Vagina (tissue), 2 donors: ENCODE measurements around the gene TMEM184B.
A peak's percentile ranks its signal among the peaks of the same experiment; 100 is the strongest.

Source experiments
- POLR2A ChIP-seq, 2 donors: fragments of 450-650 bp; IDR thresholded peaks; one replicate each; pipeline ENCODE4 v1.6.1; 2017; ENCODE audit warnings: antibody characterized with exemption in 2 of 2, mild to moderate bottlenecking in 2 of 2, moderate library complexity in 2 of 2
- POLR2AphosphoS5 ChIP-seq, 2 donors: sonication (generic); formaldehyde crosslinking; IDR thresholded peaks; one replicate each; pipeline ENCODE4 v1.9.0; 2017; ENCODE audit warnings: antibody characterized with exemption in 2 of 2, mild to moderate bottlenecking in 2 of 2, low read depth in 1 of 2; ENCODE audit not compliant: insufficient read depth in 1 of 2
- TF ChIP-seq, protein P1 (sequence below), 3 experiments: fragments of 450-650 bp in 2 of 3; fragments of 200-600 bp in 1 of 3; sonication (generic) in 1 of 3; IDR thresholded peaks; one replicate each; pipeline ENCODE4 v1.5.1; 2017 to 2019; ENCODE audit warnings: antibody characterized with exemption in 3 of 3, mild to moderate bottlenecking in 2 of 3, moderate library complexity in 2 of 3

DNA sequence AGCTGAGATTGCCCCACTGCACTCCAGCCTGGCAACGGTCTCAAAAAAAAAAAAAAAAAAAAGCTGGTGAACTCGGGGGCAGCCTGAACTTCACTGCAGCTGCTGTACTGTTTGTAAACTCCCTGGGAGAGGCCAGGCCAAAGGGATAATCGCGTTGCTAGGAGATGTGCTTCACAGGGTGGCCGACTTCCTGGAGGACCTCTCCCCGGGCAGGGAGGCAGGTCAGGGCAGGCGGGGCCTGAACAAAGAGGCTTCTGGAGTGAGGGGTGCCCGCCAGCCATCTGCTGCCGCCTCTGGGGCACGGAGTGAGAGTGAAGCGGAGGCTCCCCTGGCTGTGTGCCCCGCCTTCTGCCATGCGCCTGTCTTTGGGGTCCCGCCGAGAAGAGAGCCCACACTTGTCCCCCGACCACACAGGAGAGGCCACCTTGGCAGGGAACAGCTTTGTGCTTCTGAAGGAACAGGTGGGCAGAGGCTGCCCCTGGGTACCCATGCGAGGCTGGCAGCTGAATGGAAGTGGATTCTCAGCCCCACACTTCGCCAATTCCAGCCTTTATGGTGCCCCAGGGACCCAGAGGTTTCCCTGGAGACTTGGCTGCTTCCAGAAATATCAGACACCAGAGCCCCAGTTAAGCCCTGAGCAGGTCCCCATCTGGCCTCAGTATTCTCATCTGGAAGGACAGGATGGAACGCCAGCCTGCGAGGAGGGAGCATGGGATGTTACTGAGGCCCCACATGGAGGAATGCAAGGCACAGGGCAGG, 29.6 kb downstream of the TMEM184B start:
- TF ChIP-seq, protein P1, sequence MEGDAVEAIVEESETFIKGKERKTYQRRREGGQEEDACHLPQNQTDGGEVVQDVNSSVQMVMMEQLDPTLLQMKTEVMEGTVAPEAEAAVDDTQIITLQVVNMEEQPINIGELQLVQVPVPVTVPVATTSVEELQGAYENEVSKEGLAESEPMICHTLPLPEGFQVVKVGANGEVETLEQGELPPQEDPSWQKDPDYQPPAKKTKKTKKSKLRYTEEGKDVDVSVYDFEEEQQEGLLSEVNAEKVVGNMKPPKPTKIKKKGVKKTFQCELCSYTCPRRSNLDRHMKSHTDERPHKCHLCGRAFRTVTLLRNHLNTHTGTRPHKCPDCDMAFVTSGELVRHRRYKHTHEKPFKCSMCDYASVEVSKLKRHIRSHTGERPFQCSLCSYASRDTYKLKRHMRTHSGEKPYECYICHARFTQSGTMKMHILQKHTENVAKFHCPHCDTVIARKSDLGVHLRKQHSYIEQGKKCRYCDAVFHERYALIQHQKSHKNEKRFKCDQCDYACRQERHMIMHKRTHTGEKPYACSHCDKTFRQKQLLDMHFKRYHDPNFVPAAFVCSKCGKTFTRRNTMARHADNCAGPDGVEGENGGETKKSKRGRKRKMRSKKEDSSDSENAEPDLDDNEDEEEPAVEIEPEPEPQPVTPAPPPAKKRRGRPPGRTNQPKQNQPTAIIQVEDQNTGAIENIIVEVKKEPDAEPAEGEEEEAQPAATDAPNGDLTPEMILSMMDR (IDR thresholded peaks at IDR 0.05) = no peak
- TF ChIP-seq POLR2AphosphoS5 (IDR thresholded peaks at IDR 0.05; ENCODE audit: insufficient read depth in 1 of 2, low read depth in 1 of 2) (peak in 1 of 2 donors; percentile 36), POLR2A (IDR thresholded peaks at IDR 0.05) (no peak)
